K562 (cell line): ENCODE measurements around the gene CMSS1. TPM values are rescaled to one million over a fixed set of nuclear protein-coding genes. Genes with fewer than 3 reads are reported as not detected.

Experiments used
- ATAC-seq: fragments of 200-7000 bp; cut with Tn5 transposase; 3 replicates; pipeline ENCODE4 v1.9.1; 2020; ENCODE audit warnings: moderate library complexity
- BruUV-seq: library from RNA; stranded (reverse); fragments of 400-500 nt; replicated peaks from 2 replicates; lab custom pipeline; 2021; lab: Mats Ljungman, UMichigan
- CTCF ChIA-PET: fragments of 300-600 bp; formaldehyde crosslinking; extraction: SDS; loops from one replicate; lab custom pipeline; 2021; ENCODE audit warnings: low intra/inter-chr PET ratio; lab: Yijun Ruan, JAX
- POLR2A ChIA-PET: fragments of 300-600, 350-650 bp; sonication (Branson Sonifier 250); formaldehyde crosslinking; extraction: SDS; loops from one replicate; lab custom pipeline; 2021; ENCODE audit warnings: antibody characterized with exemption, inconsistent platforms; lab: Yijun Ruan, JAX
- DNase-seq, 4 experiments: peaks; one replicate each; pipeline versions ENCODE4 v3.0.0 to v3.0.0-alpha.2; 2011 to 2018; ENCODE audit warnings: low spot score in 3 of 4, mixed read lengths in 3 of 4; ENCODE audit errors: extremely low read depth in 1 of 4
- FAIRE-seq: peaks from 2 replicates; lab custom pipeline; 2011; peaks lifted over from hg19 to GRCh38; lab: Jason Lieb, UNC
- H2AFZ ChIP-seq: 2 replicates; pipeline ENCODE4 v1.6.0; 2011; ENCODE audit warnings: low read depth, low read length, control low read depth, inconsistent platforms
- H3K27ac ChIP-seq: fragments of 200-600 bp; 3 replicates; pipeline ENCODE4 v1.8.0; 2011; ENCODE audit warnings: low read depth, mild to moderate bottlenecking, control low read depth, inconsistent platforms, low read length, moderate library complexity, mixed read lengths; ENCODE audit errors: extremely low read depth
- H3K27me3 ChIP-seq, 2 experiments: fragments of 300-600 bp in 1 of 2; 2 replicates in 1 of 2; 3 replicates in 1 of 2; pipeline versions ENCODE4 v1.6.0 to v1.8.0; 2011; ENCODE audit warnings: inconsistent platforms in 2 of 2, low read length in 2 of 2, mild to moderate bottlenecking in 1 of 2, mixed read lengths in 1 of 2, moderate library complexity in 1 of 2; ENCODE audit not compliant: control insufficient read depth in 2 of 2, insufficient read depth in 2 of 2
- H3K36me3 ChIP-seq: fragments of 300-600 bp; 3 replicates; pipeline ENCODE4 v1.8.0; 2011; ENCODE audit warnings: mild to moderate bottlenecking, low read length, inconsistent platforms; ENCODE audit not compliant: control insufficient read depth, insufficient read depth
- H3K4me1 ChIP-seq, 2 experiments: fragments of 200-600 bp in 1 of 2; replicated peaks in 1 of 2; 2 replicates in 1 of 2; 3 replicates in 1 of 2; pipeline versions ENCODE4 v1.5.1 to v1.8.0; 2011; ENCODE audit warnings: inconsistent platforms in 2 of 2, low read length in 2 of 2, mild to moderate bottlenecking in 1 of 2, mixed read lengths in 1 of 2, moderate library complexity in 1 of 2; ENCODE audit not compliant: control insufficient read depth in 2 of 2, insufficient read depth in 2 of 2
- H3K4me2 ChIP-seq: 2 replicates; pipeline ENCODE4 v1.6.1; 2011; ENCODE audit warnings: low read length, control low read depth, inconsistent platforms, mixed read lengths; ENCODE audit not compliant: insufficient read depth
- H3K4me3 ChIP-seq: fragments of 200-600 bp; sonication (generic), shearing (Covaris generic); 2 replicates; pipeline ENCODE4 v1.5.1; 2016; ENCODE audit warnings: control low read depth, inconsistent platforms
- H3K79me2 ChIP-seq: fragments of 200-600 bp; 3 replicates; pipeline ENCODE4 v1.8.0; 2011; ENCODE audit warnings: low read length, inconsistent platforms; ENCODE audit not compliant: control insufficient read depth, insufficient read depth
- H3K9ac ChIP-seq, 2 experiments: 2 replicates each; pipeline versions ENCODE4 v1.6.0 to v1.6.1; 2011; ENCODE audit warnings: low read depth in 2 of 2, low read length in 2 of 2, control low read depth in 1 of 2, inconsistent platforms in 1 of 2, mild to moderate bottlenecking in 1 of 2, mixed read lengths in 1 of 2; ENCODE audit not compliant: insufficient read depth in 1 of 2
- H3K9me1 ChIP-seq: one replicate; pipeline ENCODE4 v1.6.0; 2011; ENCODE audit warnings: inconsistent platforms, mild to moderate bottlenecking, low read length, moderate library complexity; ENCODE audit not compliant: control insufficient read depth, insufficient read depth
- H3K9me3 ChIP-seq: replicated peaks from 2 replicates; pipeline ENCODE4 v1.5.1; 2011; ENCODE audit warnings: low read depth, low read length, inconsistent platforms; ENCODE audit not compliant: control insufficient read depth, insufficient read depth
- H4K20me1 ChIP-seq: replicated peaks from 2 replicates; pipeline ENCODE4 v1.6.1; 2011; ENCODE audit warnings: low read length, inconsistent platforms, mixed read lengths; ENCODE audit not compliant: control insufficient read depth, insufficient read depth
- PRDM10 ChIP-seq: fragments of 450-650 bp; IDR thresholded peaks from 2 replicates; pipeline ENCODE4 v1.6.1; 2018; ENCODE audit not compliant: partially characterized antibody
- RNF2 ChIP-seq: sonication (generic); IDR thresholded peaks from 2 replicates; pipeline ENCODE4 v1.6.1; 2016
- ZNF518B ChIP-seq: fragments of 250-450 bp; sonication (Bioruptor Pico); IDR thresholded peaks from 2 replicates; pipeline ENCODE4 v1.5.0; 2021; ENCODE audit warnings: mild to moderate bottlenecking, moderate library complexity
- WGBS: fragments of 100-300 bp; shearing (Covaris generic); methylation state at CpG from one replicate; pipeline ENCODE4 v1.1.6; 2016; ENCODE audit warnings: low coverage, mixed read lengths; ENCODE audit not compliant: insufficient coverage; ENCODE audit errors: missing lambda C conversion rate; 5-methylcytosine and 5-hydroxymethylcytosine counted together
- in situ Hi-C: fragments of 300-500 bp; cut with MboI; formaldehyde crosslinking; loops from 4 replicates; pipeline ENCODE4 v1.15.0; 2018; ENCODE audit warnings: inconsistent platforms, mixed read lengths
- intact Hi-C: fragments of 100-400 bp; cut with micrococcal nuclease; formaldehyde crosslinking; loops from 2 replicates; pipeline ENCODE4 v1.14.2; 2022
- polyA plus RNA-seq, 8 experiments: library from polyadenylated mRNA; depleted of rRNA in 4 of 8; stranded (reverse) in 5 of 8; unstranded in 3 of 8; fragments of >200 nt; fragmentation: Nextera tagmentation in 2 of 8; fragmentation: Illumina TruSeq in 1 of 8; extraction: Ambion mirVana in 2 of 8; extraction: Trizol in 1 of 8; gene quantifications; 2 replicates each; pipeline versions ENCODE4 v1.2.1 to v1.2.3, GENCODE V29; 2011 to 2014; ENCODE audit warnings: inconsistent platforms in 1 of 8, missing spikeins in 1 of 8
- total RNA-seq, 7 experiments: library from RNA; depleted of rRNA in 6 of 7; stranded (reverse); fragments of >200 nt in 6 of 7; fragmentation: Illumina TruSeq in 2 of 7; extraction: Trizol in 2 of 7; gene quantifications; 2 replicates each; pipeline versions ENCODE4 v1.2.1 to v1.2.3, GENCODE V29; 2011 to 2021; ENCODE audit warnings: low replicate concordance in 1 of 7

CMSS1 gene
- total and polyA plus RNA-seq, 9 of the 15 experiments (the other 6 are each of a cell fraction or from before 2014, with no cell fraction given) = 46.9 to 109 (median 72.3) TPM

- no peak for TF ChIP-seq ZNF518B (CRISPR knock-in tag)
- no peak for TF ChIP-seq RNF2
Observed at GRCh38 chr3:100079328-100079727, 261.7 kb downstream of the CMSS1 start (continued).

GRCh38 chr3:100080573-100080972 lies 262.9 kb downstream of the CMSS1 start:
- Histone ChIP-seq H3K9me3 (no peaks in the 10 kb centered on the region), H2AFZ (no peak overlapping the region), H3K4me1 (peaks cover 3 to 57% of the 10 kb centered on the region in 2 experiments; a peak in 4 of 5 replicates), H3K27me3 (no peaks in the 10 kb centered on the region), H3K4me3 (no peak overlapping the region), H3K4me2 (no peak overlapping the region), H3K79me2 (peaks cover 6% of the 10 kb centered on the region; the same call in 1 of the 3 replicates), H3K9ac (no peak overlapping the region), H3K9me1 (no peaks in the 10 kb centered on the region), H3K36me3 (no peaks in the 10 kb centered on the region), H4K20me1 (no peaks in the 10 kb centered on the region), H3K27ac (no peak overlapping the region)
- BruUV-seq = no TSS peak
- in situ Hi-C loops (no loop called here), intact Hi-C loops (no loop called here)
- FAIRE-seq (no peak), ATAC-seq (no peak), DNase-seq (no peak)
- WGBS = 63% methylated on average over 2 of the region's 2 CpGs
- ChIA-PET CTCF (no interaction called here), POLR2A (no interaction called here)
- no peak for TF ChIP-seq PRDM10
